WI38 (cell line): ENCODE data around the gene DIP2B.

Experiments used
- H3K4me3 ChIP-seq: 2 replicates; pipeline ENCODE4 v1.5.1; 2011; ENCODE audit warnings: low read depth, mild to moderate bottlenecking, control low read depth, low read length
- CTCF ChIP-seq: IDR thresholded peaks from 2 replicates; pipeline ENCODE4 v1.5.1; 2012; ENCODE audit warnings: low read depth, mild to moderate bottlenecking, control low read depth, low read length

DIP2B gene

GRCh38 chr12:50581226-50582184, 76.7 kb downstream of the DIP2B start:
- no peak for TF ChIP-seq CTCF
- H3K4me3 ChIP-seq: no peak overlapping the region

- TF ChIP-seq CTCF: no peak
- H3K4me3 ChIP-seq: no peak overlapping the region
Measured at GRCh38 chr12:50584135-50584534, 79.3 kb downstream of the DIP2B start.

DNA sequence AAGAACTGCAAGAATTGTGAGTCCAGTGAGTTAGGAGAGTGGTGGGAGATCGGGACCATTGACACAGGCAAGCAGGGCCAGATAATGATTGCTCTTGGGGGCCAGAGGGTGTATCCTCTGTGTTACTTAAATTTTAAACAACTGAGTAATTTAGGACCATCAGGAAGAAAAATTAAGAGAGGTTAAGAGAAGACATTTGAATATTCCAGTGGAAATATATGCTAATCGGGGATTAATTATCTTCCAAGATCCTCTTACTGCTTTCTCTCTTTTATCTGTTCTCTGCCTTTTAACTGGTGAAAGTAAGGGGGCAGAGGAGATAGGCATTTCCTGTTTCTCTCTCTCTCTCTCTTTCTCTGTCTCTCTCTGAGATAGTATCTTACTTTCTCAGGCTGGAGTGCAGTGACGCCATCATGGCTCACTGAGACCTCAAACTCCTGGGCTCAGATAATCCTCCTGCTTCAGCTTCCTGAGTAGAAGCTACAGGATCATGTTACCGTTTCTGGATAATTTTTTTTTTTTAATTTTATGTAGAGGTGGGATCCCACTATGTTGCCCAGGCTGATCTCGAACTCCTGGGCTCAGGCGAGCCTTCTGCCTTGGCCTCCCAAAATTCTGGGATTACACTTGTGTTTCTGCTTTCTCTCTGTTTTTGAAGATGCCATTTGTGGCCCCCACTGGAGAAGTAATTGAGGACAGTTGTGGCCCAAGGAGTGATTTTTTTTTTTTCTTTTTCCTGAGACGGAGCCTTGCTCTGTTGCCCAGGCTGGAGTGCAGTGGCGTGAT, 85.1 kb downstream of the DIP2B start:
- TF ChIP-seq CTCF: no peak
- no peak overlapping the region for H3K4me3 ChIP-seq

- H3K4me3 ChIP-seq: no peak overlapping the region
Measured at GRCh38 chr12:50590869-50591268, 86.1 kb downstream of the DIP2B start.

GRCh38 chr12:50595667-50596066, 90.9 kb downstream of the DIP2B start:
- no peak overlapping the region for H3K4me3 ChIP-seq
- TF ChIP-seq CTCF: no peak

More at GRCh38 chr12:50590869-50591268, 86.1 kb downstream of the DIP2B start:
- TF ChIP-seq CTCF: no peak

DNA sequence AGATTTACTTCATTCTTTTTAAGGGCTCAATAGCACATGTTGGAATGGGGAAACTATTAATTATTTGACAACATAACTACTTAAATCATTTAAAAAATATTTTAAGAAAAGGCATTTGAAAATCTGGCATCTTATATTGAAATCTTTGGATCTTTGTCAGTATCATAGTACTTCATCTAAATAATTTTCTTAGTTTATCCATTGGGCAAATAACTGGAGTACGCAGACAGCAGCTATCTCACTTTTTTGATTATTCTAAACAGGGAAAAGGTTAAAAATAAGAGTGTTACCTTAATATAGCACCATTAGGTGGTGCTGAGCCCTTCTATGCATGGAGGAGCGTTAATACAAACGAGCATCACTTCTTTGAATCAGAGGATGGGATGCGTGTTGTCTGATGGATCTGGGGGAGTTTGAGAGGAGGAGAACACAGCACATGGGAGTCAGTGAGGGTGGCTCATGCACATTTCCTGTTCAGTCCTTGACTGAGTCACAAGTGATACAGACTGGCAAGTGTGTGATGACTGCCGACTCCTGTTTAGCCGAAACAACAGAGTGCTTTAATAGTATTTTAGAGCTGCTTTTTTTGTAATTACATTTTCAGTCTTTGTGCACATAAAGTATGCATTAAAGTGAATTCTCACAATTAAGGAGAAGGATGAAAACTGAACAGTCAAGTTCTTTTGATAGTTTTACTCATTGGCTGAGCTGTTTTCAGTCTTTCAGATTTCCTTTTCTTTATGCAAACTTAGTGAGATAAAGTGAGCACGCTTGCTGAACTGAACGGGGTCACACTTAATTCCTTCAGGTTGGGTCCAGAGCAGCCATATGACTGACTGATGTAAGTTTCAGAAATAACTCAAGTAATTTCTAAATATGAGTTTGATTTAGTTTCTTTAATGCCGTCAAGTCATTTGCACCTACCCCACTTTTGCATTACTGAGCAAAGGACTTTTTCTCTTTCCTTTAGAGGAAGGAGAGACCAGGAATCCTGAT, 92.7 kb downstream of the DIP2B start:
- TF ChIP-seq CTCF: no peak
- peak overlapping the region; percentile 11; the same call in 1 of the 2 replicates for H3K4me3 ChIP-seq
